DMS153 (cell line): ENCODE measurements around the gene ELAC2.

ENCODE experiments used
- DNase-seq: peaks from one replicate; lab custom pipeline; 2025; lab: John Stamatoyannopoulos, UW

Gene ELAC2

GRCh38 chr17:13017655-13018459 lies at the start of gene ELAC2:
Gene ELAC2, minus strand, starts transcription at chr17:13018027. Its CDS starts 80 bp downstream, at chr17:13017947.
- DNase-seq: peak; percentile 89

GRCh38 chr17:13065032-13065431 lies 47.2 kb upstream of the ELAC2 start:
- no peak for DNase-seq

GRCh38 chr17:13055131-13055530 lies 37.3 kb upstream of the ELAC2 start:
- DNase-seq: no peak

- DNase-seq: no peak
Measured at GRCh38 chr17:13054666-13055065, 36.8 kb upstream of the ELAC2 start.

GRCh38 chr17:13051915-13052314 lies 34.1 kb upstream of the ELAC2 start:
- no peak for DNase-seq

- DNase-seq: no peak
Measured at GRCh38 chr17:13047011-13047606, 29.3 kb upstream of the ELAC2 start.

- no peak for DNase-seq
Measured at GRCh38 chr17:13046361-13046760, 28.5 kb upstream of the ELAC2 start.

- no peak for DNase-seq
Measured at GRCh38 chr17:13044572-13045065, 26.8 kb upstream of the ELAC2 start.

GRCh38 chr17:13038931-13039665 lies 21.3 kb upstream of the ELAC2 start:
- no peak for DNase-seq

- no peak for DNase-seq
Measured at GRCh38 chr17:13036751-13037150, 18.9 kb upstream of the ELAC2 start.

- DNase-seq: no peak
Measured at GRCh38 chr17:13035420-13035819, 17.6 kb upstream of the ELAC2 start.

- DNase-seq: no peak
Measured at GRCh38 chr17:13031718-13032350, 14.0 kb upstream of the ELAC2 start.

GRCh38 chr17:13030459-13031300 lies 12.9 kb upstream of the ELAC2 start:
- peak; percentile 1 for DNase-seq

GRCh38 chr17:13030056-13030455 lies 12.2 kb upstream of the ELAC2 start:
- DNase-seq: no peak

- DNase-seq: no peak
Measured at GRCh38 chr17:13029340-13029739, 11.5 kb upstream of the ELAC2 start.

- no peak for DNase-seq
Measured at GRCh38 chr17:13027246-13027645, 9.4 kb upstream of the ELAC2 start.

GRCh38 chr17:13025687-13026086 lies 7.9 kb upstream of the ELAC2 start:
- DNase-seq: no peak

GRCh38 chr17:13025258-13025627 lies 7.4 kb upstream of the ELAC2 start:
- no peak for DNase-seq

- DNase-seq: no peak
Measured at GRCh38 chr17:13024526-13025257, 6.9 kb upstream of the ELAC2 start.

- DNase-seq: no peak
Measured at GRCh38 chr17:13024016-13024415, 6.2 kb upstream of the ELAC2 start.
